Large intestine (tissue), 3 donors: ENCODE data around the gene RAX. TPM values are rescaled to one million over a fixed set of nuclear protein-coding genes. Genes with fewer than 3 reads are reported as not detected.
A peak's percentile ranks its signal among the peaks of the same experiment; 100 is the strongest.

Experiments
- DNase-seq, 2 donors: peaks; one replicate each; pipeline versions ENCODE4 v3.0.0 to v3.0.0-alpha.2; 2013
- H3K27ac ChIP-seq: one replicate; pipeline ENCODE4 v1.5.1; 2013; ENCODE audit warnings: low read length
- H3K27me3 ChIP-seq: 2 replicates; pipeline ENCODE4 v1.6.1; 2013; ENCODE audit warnings: low read length; ENCODE audit not compliant: control insufficient read depth, insufficient read depth
- H3K36me3 ChIP-seq: 2 replicates; pipeline ENCODE4 v1.6.1; 2013; ENCODE audit warnings: low read length; ENCODE audit not compliant: control insufficient read depth, insufficient read depth
- H3K4me1 ChIP-seq: one replicate; pipeline ENCODE4 v1.6.1; 2013; ENCODE audit warnings: low read length; ENCODE audit not compliant: control insufficient read depth, insufficient read depth
- H3K4me3 ChIP-seq: one replicate; pipeline ENCODE4 v1.5.1; 2013; ENCODE audit warnings: low read length
- H3K9me3 ChIP-seq: one replicate; pipeline ENCODE4 v1.6.1; 2013; ENCODE audit warnings: mild to moderate bottlenecking, low read depth, low read length, moderate library complexity; ENCODE audit not compliant: control insufficient read depth
- WGBS: methylation state at CpG from one replicate; pipeline ENCODE4 v1.1.5; 2013; ENCODE audit warnings: low lambda C conversion rate; ENCODE audit not compliant: insufficient coverage; 5-methylcytosine and 5-hydroxymethylcytosine counted together
- polyA plus RNA-seq: library from polyadenylated mRNA; unstranded; fragments of 120-200 nt; gene quantifications from one replicate; pipeline ENCODE4 v1.2.1, GENCODE V29; 2013

Gene RAX
- polyA plus RNA-seq, 1 donor: not detected

GRCh38 chr18:59222341-59222740 is 50.9 kb downstream of the RAX start:
- H3K9me3 ChIP-seq: no peaks in the 10 kb centered on the region
- no peak overlapping the region for H3K27ac ChIP-seq
- H3K4me1 ChIP-seq: no peaks in the 10 kb centered on the region
- H3K27me3 ChIP-seq: peaks cover 70% of the 10 kb centered on the region
- H3K36me3 ChIP-seq: no peaks in the 10 kb centered on the region
- WGBS: 100% methylated on average over 1 of the region's 2 CpGs
- no peak for DNase-seq
- no peak overlapping the region for H3K4me3 ChIP-seq

GRCh38 chr18:59220784-59221765 is 52.2 kb downstream of the RAX start:
- Histone ChIP-seq H3K27ac (no peak overlapping the region), H3K27me3 (peaks cover 76% of the 10 kb centered on the region), H3K4me1 (no peaks in the 10 kb centered on the region), H3K4me3 (no peak overlapping the region), H3K9me3 (no peaks in the 10 kb centered on the region), H3K36me3 (no peaks in the 10 kb centered on the region)
- no peak for DNase-seq
- WGBS: 0% methylated on average over 2 of the region's 47 CpGs

DNA sequence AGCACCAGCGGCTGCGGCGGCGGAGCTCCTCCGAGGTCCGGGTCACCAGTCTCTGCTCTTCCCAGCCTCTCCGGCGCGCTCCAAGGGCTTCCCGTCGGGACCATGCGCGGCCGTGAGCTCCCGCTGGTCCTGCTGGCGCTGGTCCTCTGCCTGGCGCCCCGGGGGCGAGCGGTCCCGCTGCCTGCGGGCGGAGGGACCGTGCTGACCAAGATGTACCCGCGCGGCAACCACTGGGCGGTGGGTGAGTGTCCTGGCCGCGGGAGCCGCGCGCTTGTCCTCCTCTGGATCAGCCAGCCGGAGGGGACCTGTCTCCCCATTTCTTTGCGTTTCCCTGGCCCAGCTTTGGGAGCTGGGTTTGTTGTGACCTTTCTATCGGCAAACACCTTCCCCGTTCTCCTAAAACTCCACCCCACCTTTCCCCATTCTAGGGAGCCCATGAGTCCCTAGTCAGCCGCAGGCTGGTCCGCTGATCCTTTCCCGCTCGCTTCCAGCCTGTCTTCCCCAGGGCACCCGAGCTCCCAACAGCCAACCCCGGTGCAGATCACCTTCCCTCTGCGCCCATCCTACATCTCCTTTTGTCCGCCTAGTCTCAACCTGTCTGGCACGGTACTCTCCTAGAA is 53.0 kb downstream of the RAX start:
- H3K4me3 ChIP-seq: no peak overlapping the region
- no CpG with 5 or more reads among the region's 46 CpGs for WGBS
- H3K27me3 ChIP-seq: peaks cover 77% of the 10 kb centered on the region
- peak in 1 of 2 donors; percentile 2 for DNase-seq
- H3K36me3 ChIP-seq: no peaks in the 10 kb centered on the region
- H3K4me1 ChIP-seq: no peaks in the 10 kb centered on the region
- no peak overlapping the region for H3K27ac ChIP-seq
- no peaks in the 10 kb centered on the region for H3K9me3 ChIP-seq

DNA sequence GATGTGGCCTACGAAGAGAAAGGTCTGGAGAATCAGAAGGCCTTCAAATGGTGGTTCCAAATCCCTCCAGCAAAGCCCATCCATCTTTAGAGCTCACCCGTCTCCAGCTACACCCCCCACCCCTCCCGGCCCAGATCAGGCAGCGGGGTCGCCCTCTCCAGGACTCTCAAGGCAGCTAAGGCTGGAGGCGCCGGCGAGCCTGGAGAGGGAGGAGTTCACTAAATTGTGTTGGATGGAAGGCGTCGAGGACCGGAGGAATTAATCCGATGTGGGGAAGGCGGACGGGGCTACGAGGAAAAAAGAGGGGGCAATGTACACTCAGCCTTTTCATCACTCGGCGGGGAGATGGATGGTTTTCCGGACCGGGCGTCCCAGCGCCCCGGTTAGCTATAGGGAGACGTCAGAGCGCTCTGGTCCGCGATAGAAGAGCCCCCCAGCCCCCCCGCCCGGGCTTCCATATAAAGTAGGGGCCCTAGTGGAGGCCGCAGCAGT is 53.5 kb downstream of the RAX start, which contains the start of gene GRP:
Gene GRP, plus strand, starts transcription at position 487 of the 492 bp plus-strand sequence. CDS start 108 bp downstream, outside the sequence.
- no peak for DNase-seq
- no CpG with 5 or more reads among the region's 29 CpGs for WGBS
- H3K36me3 ChIP-seq: no peaks in the 10 kb centered on the region
- no peaks in the 10 kb centered on the region for H3K9me3 ChIP-seq
- no peaks in the 10 kb centered on the region for H3K4me1 ChIP-seq
- no peak within 1 kb of the TSS for H3K27ac ChIP-seq
- no peak within 1 kb of the TSS for H3K4me3 ChIP-seq
- H3K27me3 ChIP-seq: peaks cover 75% of the 10 kb centered on the region

- no CpG with 5 or more reads among the region's 6 CpGs for WGBS
- Histone ChIP-seq H3K4me1 (no peaks in the 10 kb centered on the region), H3K4me3 (no peak overlapping the region), H3K36me3 (no peaks in the 10 kb centered on the region), H3K9me3 (no peaks in the 10 kb centered on the region), H3K27ac (no peak overlapping the region), H3K27me3 (peaks cover 73% of the 10 kb centered on the region)
- no peak for DNase-seq
These were observed 55.2 kb downstream of the RAX start for GRCh38 chr18:59218018-59218417.

Other genes with a start within 250 kb of the RAX start
- gene SEC11C, start 133.6 kb downstream of the RAX start, polyA plus RNA-seq: 114 TPM
- 3.4 TPM for gene GRP, start 53.3 kb downstream of the RAX start, polyA plus RNA-seq
- gene CPLX4, start 45.2 kb upstream of the RAX start, polyA plus RNA-seq: not detected
- 94.4 TPM for gene LMAN1, start 85.8 kb upstream of the RAX start, polyA plus RNA-seq